HG02763 (cell line): ENCODE results near the gene ATP8B4.

ENCODE experiments used
- ATAC-seq: cut with Tn5 transposase; IDR thresholded peaks from one replicate; pipeline ENCODE4 v1.9.1; 2021; ENCODE audit warnings: mild to moderate bottlenecking, moderate library complexity; ENCODE audit not compliant: unreplicated experiment

The ATP8B4 gene

DNA sequence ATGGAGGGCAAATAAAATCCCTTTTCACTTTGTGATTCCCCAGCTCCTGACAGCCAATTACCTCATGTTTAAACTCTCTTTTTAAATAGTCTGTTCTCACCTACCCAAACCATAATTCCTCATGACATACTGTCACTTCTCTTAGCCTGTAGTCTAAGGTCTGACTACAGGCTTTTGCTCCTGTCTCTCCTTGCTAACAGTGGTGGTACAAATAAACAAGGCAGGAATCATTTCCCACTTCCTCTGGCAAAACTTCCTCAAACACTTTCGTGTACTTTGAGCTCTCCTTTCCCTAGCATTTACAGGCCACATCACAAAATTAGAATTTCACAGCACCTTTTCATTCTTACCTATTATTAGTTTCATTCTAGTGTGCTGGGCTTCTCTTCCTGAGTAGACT is 51.8 kb downstream of the ATP8B4 start:
- ATAC-seq = no peak

DNA sequence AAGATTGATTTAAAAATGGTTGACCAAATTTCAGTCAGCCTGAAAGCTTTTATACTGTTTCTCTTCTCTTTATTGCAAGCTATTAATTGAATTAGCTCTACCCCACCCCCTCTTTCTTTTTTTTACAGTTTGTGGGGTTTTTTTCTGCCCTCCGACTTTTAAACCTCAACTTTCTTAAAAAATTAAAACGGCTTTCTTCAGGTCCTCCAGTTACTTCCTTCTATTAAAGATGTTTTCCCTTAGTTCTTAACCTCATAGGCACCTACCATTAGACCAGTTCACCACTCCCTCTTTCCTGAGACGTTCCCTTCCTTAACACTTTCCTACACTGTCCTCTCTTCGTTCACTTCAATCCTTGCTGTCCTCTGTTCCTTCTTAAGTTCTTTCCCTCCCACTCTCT is 52.4 kb downstream of the ATP8B4 start:
- ATAC-seq = no peak

DNA sequence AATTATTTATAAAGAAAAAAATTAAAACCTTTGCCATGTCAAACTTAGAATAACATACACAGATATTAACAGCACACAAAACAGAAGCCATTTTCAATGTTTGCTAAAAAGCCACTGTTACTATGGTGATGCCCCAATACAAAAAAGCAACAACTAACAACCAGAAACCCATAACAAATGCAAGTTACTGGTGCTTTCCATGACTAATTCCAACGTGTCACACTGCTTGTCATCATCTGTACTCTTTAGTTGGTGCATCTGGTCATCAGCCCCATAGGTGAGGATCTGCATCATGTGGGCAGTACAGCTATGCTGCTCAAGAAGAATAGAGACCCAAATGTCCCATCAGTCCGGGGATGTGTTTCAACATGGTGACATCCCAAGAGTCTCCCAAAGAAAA is 52.8 kb downstream of the ATP8B4 start:
- no peak for ATAC-seq

DNA sequence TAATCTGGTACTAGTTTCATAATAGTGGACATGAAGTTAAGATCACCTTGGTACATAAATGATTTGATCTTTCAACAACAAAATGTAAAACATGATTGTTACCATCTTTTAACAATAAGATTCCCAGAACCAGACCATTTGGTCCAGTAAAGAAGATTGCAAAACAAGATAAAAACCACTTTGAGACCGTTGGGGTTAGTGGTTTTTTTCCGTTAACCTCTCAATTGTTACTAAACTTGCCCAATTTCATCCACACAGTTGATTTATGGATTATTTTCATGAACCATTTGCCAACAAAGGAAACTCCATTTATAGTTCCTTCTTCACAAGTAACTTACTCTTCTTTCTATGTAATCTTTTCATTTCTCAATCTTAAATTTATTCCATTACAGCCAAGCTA is 53.8 kb downstream of the ATP8B4 start:
- ATAC-seq = no peak

DNA sequence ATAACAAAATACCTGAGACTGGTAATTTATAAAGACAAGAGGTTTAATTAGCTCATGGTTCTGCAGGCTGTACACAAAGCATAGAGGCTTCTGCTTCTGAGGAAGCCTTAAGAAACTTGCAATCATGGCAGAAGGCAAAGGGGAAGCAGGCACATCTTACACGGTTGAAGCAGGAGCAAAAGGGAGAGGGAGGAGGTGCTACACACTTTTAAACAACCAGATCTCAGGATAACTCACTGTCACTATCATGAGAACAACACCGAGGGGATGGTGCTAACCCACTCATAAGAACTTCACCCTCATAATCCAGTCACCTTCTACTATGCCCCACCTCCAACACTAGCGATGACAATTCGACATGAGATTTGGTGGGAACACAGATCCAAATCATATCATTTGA is 54.4 kb downstream of the ATP8B4 start:
- ATAC-seq = no peak

DNA sequence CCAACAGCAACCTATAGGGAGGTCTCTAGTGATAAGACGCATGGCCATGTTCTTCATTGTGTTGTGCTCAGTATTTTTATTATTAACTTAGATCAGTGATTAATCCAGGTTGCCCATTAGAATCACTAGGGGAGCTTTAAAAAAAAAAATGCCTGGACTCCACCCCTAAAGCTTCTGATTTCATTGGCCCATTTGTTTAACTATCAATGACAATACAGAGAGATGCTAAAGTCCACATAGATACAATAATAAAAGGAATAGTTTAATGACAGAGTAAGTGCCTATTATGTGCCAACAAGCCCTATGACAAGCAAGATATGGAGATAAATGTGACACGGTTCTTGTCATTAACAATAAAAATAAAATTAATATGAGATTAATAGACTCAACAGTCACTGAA is 55.8 kb downstream of the ATP8B4 start:
- no peak for ATAC-seq

DNA sequence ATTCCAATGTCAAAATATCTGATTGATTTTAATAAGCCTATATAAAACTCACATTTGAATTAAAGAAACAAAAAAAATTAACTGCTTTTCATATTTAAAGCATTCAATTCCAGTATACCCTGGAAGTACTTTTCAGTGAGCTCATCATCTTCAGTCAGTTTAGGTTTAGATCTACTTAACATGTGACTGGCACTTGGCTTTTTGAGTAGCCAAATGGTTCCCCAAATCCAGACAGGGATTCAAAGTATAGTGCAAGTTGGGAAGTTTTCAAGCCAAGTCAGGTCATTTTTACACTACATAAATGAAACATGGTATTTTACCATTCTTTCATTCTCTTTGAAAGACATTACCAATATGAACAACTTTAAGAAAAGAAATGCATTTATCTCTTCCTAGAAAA is 57.5 kb downstream of the ATP8B4 start:
- ATAC-seq = no peak

DNA sequence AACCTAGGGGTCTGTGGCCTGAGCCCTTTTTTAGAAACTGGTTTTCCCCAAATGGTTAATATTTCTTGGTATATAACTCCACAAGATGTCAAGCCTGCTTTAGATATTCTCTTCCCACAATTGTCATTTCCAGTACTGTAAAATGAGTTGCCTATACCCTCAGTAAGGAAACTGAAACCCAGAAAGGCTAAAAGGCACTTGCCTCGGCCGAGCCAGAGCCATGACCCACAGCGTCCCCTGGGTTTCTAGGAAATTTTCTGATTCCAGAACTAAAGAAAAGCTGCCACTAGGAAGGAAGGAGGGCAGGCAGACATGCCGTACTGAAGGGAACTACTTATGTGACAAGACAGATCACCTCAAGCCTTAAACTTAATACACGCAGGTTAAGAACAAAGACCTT is 59.1 kb downstream of the ATP8B4 start:
- ATAC-seq = no peak

DNA sequence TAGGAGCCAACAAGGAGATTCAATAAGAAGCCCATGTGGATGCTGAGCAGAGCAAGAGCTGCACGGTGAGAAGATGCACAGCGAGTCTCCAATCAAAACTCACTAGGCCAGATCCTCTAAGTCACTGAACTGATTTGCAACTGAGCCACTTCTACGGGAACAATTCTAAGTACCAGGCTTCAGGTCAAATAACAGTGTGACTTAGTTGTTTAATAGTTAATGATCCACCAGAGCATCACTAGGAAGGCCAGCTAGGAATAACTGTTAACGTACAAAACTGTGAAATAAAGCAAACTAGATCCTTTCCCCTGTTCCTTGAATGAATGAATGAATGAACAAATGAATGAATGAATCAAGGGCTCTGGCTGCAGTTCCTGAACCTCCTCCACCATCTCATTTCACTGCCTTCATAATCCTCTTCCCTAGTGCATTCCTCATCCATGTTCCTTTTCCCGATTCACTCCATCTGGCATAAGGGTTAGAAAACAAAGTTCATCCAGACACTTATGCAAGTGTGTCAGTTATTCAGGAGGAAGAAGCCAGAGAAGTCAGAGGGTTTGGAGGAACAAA is 59.7 kb downstream of the ATP8B4 start:
- no peak for ATAC-seq

DNA sequence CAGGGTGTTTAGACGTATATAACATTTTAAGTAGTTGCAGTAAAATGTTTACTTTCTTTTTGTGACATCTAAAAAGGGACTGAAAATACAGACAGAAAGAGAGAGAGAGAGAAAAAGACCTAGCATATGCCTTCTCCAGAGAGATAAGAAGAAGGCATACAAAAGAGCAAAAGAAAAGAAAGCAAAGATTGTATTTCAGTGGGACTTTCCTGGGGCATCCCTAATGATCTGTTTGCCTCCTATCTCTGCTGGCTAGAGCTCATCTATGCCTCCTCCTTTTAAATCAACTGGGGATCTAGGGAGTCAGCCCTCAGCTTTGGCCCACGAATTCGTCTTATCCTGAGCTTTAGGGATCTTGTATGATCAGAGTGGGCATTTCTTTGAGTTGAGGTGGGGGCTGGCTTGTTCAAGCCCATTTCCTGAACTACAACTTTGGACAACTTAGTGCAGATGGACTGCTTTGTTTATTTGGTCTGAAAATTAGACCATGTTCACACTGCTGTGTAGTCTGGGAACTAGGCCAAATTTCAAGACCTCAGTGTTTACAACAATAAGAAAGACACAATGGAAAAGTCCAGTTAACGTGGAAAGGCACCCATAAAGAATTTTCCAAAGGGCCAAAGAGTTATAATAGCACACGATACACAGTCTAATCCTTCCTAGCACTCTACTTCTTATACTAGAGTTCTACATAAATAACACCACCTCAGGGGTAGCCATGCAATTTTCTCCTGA is 61.0 kb downstream of the ATP8B4 start:
- ATAC-seq = no peak

DNA sequence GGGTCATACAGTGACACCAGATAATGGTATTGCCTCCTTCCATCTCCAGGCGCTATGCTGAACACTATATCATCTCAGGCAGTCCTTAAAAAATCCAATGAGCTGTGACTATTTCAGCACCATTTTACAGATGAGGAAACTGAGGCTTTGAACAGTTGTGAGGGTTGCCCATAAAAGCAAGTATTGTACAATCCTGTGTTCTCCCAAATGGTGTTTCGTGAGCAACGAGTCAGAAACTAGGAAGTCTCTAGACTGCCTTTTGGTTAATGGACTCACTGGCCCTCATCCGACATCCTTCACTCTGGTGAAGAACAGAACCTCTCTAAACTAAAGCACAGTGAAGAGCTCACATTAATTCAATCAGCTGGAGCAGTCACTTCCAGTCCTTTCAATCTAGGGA is 61.8 kb downstream of the ATP8B4 start:
- ATAC-seq = no peak

DNA sequence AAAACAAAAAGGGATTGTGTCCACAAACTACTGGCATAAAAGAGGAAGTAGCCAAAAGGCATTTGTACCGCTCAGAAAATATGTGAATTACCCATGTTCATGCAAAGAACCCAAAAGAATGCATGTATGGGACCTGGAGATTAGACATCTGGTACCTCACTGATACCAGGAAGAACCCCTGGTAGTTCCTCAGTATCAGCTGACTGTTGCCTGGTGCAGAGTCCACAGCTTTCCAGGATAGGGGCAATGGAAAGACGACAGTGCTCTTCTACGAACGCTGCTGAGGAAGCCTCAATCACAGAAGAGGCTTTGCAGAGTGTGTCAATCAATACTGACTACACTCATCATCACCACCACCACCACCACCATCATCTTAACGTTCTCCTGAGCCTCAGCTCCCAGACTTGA is 63.3 kb downstream of the ATP8B4 start:
- no peak for ATAC-seq

DNA sequence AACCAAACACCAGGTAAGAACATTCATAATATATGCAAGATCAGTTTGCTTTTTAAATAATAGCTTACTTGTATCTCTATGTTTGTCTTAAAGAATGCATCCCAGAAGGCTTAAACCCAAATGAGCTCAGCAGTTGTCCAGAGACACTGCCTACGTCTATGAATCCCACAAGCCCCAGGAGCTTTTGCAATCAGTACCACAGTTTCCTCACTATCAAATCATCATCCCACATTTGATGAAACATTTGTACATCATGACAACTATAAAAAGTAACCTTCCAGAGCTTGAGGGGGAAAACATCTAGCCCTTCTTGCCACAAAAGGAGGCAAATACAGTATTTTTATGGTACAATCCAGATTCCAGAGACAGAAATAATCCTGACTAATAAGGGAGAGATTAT is 63.7 kb downstream of the ATP8B4 start:
- ATAC-seq = no peak

DNA sequence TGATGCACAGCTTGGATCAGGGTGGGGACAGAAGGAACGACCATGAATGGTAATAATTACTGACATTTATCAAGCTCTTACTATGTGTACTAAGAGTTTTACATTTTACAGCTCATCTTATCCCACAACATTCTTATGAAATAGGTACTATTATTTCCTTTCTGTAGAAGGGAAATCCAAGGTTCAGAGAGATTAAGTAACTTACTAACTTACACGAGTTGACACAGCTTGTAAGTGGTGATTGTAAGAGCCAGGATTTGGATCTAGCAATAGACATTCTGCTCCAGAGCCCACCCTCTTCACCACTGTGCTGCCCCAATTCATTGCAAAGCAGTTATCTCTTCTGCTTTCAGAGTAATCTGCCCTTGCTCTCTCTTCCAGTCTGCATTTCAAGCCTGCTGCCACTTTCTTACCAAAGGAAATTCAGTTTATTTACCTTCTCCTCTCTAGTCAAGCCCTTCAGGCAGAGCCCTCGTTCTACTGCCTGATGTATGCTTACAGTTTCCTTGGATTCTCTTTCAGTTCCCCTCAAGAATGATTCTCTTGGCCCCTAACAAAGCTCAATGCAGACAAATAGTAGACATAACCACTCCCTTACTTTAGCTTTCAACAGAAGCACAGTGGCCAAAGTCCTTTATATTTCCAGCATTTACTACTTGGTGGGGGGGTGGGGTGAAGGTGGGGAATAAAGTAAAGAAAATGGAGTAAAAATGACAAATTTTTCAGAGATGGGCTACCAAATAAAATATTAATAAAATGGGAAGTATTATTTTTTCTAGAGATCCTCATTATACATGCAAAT is 65.8 kb downstream of the ATP8B4 start:
- no peak for ATAC-seq

DNA sequence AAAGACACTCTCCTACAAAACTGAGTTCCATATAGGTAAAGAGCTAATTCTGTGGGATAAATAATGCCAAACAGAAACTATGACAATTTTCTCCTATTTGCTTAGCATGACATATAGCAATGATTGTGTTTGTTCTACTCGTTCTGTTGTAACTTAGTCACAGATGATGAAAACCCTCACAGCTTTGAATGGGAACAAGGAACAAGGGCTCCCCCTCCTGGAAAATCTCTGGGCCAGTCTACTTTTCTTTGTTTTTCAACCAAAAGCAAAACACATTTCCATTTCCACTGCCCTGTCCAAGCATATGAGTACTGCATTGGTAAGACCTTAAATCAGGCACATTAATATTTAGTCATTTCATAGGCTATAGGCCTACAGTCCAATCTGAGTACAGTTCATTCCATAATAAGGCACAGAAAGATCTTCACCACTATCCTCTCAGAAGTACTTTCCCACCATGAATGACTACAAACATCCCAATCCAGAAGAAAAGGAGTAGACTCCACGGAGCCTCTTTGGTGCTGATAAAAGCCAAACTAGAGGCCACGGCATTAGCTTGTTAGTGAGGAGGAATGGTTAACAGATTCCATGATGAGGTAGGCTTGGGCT is 67.1 kb downstream of the ATP8B4 start:
- no peak for ATAC-seq

DNA sequence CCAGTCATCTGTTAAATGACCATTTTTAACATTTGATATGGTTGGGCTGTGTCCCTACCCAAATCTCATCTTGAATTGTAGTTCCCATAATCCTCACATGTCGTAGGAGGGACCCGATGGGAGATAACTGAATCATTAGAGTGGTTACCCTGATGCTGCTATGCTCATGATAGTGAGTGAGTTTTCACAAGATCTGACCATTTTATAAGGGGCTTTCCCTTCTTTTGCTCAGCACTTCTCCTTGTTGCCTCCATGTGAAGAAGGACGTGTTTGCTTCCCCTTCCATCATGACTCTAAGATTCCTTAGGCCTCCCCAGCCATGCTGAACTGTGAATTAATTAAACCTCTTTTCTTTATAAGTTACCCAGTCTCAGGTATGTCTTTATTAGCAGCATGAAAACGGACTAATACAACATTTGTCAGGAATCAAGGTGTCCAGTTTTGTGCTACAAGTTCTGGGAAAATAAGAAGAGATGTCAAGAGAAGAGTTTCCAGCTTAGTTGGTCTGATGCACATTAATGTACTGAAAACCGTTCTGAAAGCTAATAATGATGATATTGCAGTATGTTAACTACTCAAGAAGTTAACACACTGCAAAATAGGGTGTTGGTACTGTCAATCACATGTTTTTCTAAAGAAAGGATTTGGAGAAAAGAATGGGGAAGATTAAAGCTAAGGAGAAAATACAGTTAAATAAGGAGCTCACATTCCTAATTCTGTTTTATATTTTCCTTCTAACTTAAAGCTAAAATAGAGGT is 67.9 kb downstream of the ATP8B4 start:
- ATAC-seq = no peak

DNA sequence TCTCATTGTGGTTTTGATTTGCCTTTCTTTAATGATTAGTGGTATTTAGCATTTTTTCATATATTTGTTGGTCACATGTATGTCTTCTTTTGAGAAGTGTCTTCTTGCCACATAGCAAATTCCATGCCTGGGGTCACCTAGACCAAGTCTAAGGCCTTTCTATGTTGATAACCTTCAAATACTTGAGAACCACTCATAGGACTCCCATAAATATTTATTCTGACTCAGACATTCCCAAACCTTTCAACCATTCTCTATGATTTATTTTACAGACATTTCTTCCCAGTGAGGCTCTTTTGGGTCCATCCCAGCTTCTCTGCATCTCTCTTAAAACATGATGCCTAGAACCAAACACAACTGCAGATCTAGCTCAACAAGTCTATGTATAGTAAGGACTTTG is 69.2 kb downstream of the ATP8B4 start:
- ATAC-seq = no peak

DNA sequence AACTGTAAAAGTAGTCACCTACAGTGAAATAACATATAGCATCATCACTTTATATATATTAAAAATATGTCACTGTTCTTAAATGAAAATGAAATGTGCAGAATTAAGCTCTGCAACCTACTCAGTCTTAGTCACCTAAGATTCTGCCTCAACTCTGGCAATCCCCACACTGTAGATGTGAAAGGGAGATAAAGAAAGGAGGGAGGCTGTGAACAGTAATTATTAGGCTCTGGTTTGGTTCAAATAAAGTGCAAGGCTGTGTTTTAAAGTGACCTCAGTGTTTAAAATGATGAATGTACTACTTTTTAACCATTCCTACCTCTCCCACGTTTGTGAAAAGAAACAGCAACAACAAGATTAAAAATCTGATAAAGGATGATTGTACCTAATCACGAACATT is 72.2 kb downstream of the ATP8B4 start:
- no peak for ATAC-seq

DNA sequence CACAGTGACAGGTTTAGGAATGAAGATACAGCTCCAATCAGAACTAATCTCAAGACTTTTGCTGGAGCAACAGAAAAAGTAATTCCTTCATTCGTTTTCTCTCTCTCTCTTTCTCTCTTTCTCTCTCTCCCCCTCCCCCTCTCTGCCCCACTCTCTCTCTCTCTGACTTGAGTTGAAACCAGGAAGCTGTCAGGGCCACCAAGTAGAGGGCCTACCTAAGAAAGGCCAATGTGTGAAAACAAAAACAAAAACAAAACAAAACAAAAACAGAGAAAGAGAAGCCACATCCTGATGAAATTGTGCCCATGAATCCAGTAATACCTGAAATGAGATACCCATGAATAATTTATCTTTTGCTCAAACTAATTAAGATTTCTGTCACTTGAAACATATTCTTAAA is 72.9 kb downstream of the ATP8B4 start:
- ATAC-seq = peak; percentile 57

DNA sequence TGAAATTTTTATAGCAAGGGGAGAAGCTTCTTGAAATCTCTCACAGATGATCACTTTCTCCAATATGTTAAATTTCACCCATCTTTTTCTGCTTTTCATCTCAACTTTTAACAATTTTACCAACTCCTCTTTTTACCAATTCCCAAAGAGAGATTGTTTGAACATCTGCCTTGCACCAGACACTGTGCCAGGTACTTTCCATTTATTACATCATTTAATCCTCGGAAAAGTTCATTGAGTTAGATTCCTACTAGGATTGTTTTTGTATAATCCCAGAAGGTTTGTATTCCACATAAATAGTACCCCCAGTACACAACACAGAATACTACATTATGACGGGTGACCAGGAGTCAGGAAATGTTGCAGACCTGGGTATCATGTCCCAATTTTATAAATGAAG is 74.1 kb downstream of the ATP8B4 start:
- ATAC-seq = no peak

DNA sequence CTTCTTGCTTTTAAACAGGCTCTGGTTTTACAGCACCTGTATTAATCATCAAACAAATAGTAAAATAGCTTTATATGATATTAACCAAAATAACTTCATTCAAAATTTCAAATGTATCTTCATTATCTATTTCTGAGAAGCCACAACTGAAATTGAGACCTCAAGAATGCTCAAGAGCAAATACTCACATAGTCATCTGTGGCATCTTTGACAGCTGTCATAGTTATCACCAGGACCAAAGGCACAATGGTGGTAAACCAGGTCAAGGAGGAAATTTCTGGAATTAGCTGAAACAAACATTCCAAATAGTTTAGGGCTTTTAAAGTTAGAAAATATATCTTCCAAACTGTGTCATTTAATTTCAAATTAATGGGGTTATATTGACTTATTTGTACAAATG is 74.6 kb downstream of the ATP8B4 start:
- no peak for ATAC-seq
